Stimulated activated CD4-positive, alpha-beta T cell treated with anti-CD3 and anti-CD28 coated beads, Interleukin-4, amount 100 ng/mL, for 48 hours (primary cell): ENCODE results near the gene C6orf47.
A peak's percentile ranks its signal among the peaks of the same experiment; 100 is the strongest.

Experiments
- DNase-seq, 2 donors: peaks; one replicate each; pipeline ENCODE4 v3.0.0-alpha.2; 2020; ENCODE audit warnings: low read depth in 2 of 2

The C6orf47 gene

GRCh38 chr6:31636698-31637596, 23.6 kb downstream of the C6orf47 start:
- no peak for DNase-seq

- DNase-seq: no peak
Observed at GRCh38 chr6:31634969-31635575, 25.5 kb downstream of the C6orf47 start.

GRCh38 chr6:31634131-31634530, 26.4 kb downstream of the C6orf47 start:
- no peak for DNase-seq

- DNase-seq: no peak
Observed at GRCh38 chr6:31633447-31633846, 27.1 kb downstream of the C6orf47 start.

- no peak for DNase-seq
Observed at GRCh38 chr6:31632279-31632946, 28.2 kb downstream of the C6orf47 start.

- no peak for DNase-seq
Observed at GRCh38 chr6:31631681-31632278, 28.8 kb downstream of the C6orf47 start.

- DNase-seq: no peak
Observed at GRCh38 chr6:31631209-31631608, 29.4 kb downstream of the C6orf47 start.

- no peak for DNase-seq
Observed at GRCh38 chr6:31630177-31630934, 30.2 kb downstream of the C6orf47 start.

- no peak for DNase-seq
Observed at GRCh38 chr6:31629014-31629413, 31.6 kb downstream of the C6orf47 start.

- no peak for DNase-seq
Observed at GRCh38 chr6:31627690-31628287, 32.8 kb downstream of the C6orf47 start.

- no peak for DNase-seq
Observed at GRCh38 chr6:31626952-31627351, 33.6 kb downstream of the C6orf47 start.

- no peak for DNase-seq
Observed at GRCh38 chr6:31624070-31624469, 36.5 kb downstream of the C6orf47 start.

- no peak for DNase-seq
Observed at GRCh38 chr6:31622684-31623091, 37.9 kb downstream of the C6orf47 start.

- DNase-seq: no peak
Observed at GRCh38 chr6:31621991-31622390, 38.6 kb downstream of the C6orf47 start.

GRCh38 chr6:31621320-31621939, 39.1 kb downstream of the C6orf47 start:
- DNase-seq: no peak

GRCh38 chr6:31620586-31621319, 39.8 kb downstream of the C6orf47 start, which contains the start of gene PRRC2A:
PRRC2A (plus strand) TSS chr6:31620715; CDS start chr6:31622790, 2,075 bp downstream.
- DNase-seq: peak; percentile 95

- peak; percentile 91 to 96 for DNase-seq
Observed at GRCh38 chr6:31619805-31620585, 40.6 kb downstream of the C6orf47 start.

GRCh38 chr6:31617010-31617409, 43.6 kb downstream of the C6orf47 start:
- DNase-seq: no peak

GRCh38 chr6:31615748-31616147, 44.8 kb downstream of the C6orf47 start:
- DNase-seq: no peak
